ENCODE data around the gene RPL10. TPM values are rescaled to one million over a fixed set of nuclear protein-coding genes. Genes with fewer than 3 reads are reported as not detected.
A peak's percentile ranks its signal among the peaks of the same experiment; 100 is the strongest.

The RPL10 gene
- polyA plus RNA-seq, 2 donors: 2,998 to 4,750 TPM

DNA sequence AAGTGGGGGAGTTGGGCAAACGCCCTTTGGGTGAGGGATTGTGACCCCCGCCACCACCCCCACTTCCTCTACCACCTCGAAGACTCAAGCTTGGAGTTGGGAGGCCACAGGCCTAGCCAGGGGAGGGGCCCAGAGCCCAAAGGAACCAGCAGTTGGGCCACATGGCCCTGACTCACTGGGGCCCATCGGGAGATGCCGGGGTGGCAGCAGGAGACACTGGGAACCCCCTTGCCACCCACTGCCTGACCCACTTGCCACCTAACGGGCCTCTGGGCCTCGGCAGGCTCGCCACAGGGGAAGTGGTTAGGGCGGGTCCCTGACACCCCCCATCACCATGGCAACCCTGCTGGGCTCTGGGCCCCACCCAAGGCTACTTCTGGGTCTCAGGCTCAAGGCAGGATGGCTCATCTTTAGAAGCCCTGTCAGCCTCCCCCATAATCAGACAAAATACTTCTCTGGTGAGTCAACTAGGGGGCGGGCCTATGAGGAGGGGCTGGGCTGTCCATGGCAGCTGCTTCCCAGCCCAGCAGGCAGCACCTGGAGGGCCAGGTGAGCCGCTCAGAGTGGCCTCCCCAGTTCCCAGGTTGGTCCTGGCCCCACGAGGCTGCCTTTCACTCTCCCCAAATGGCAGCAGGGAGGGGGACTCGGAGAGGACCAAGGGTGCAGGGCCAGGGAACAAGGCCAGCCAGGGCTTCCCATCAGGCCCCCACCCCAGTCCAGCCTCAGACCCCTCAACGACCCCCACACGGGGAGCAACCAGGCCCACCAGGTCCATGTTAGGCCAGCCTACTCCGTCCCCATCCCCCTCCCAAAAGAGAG, 29.3 kb upstream of the RPL10 start:
- H3K4me1 ChIP-seq (ENCODE audit: control insufficient read depth in 2 of 2, insufficient read depth in 2 of 2, low read length in 1 of 2): peaks cover 0 to 14% of the 10 kb centered on the region in 2 donors
- peaks cover 0 to 6% of the 10 kb centered on the region in 2 donors for H3K9me3 ChIP-seq (ENCODE audit: control insufficient read depth in 2 of 2, insufficient read depth in 1 of 2, low read depth in 1 of 2, low read length in 1 of 2)
- WGBS, 2 donors: 4 to 27% methylated on average over 15 to 16 of the region's 16 CpGs
- no peaks in the 10 kb centered on the region for H3K27me3 ChIP-seq (ENCODE audit: control insufficient read depth in 1 of 2, insufficient read depth in 2 of 2, low read length in 2 of 2)
- H3K27ac ChIP-seq (ENCODE audit: low read depth in 2 of 2, low read length in 1 of 2): peak overlapping the region; percentile 86 to 94
- H3K36me3 ChIP-seq (ENCODE audit: control insufficient read depth in 2 of 2, insufficient read depth in 2 of 2, low read length in 1 of 2): peaks cover 0 to 40% of the 10 kb centered on the region in 2 donors
- peak overlapping the region; percentile 46 to 57 for H3K4me3 ChIP-seq (ENCODE audit: low read depth in 1 of 2, low read length in 2 of 2)

DNA sequence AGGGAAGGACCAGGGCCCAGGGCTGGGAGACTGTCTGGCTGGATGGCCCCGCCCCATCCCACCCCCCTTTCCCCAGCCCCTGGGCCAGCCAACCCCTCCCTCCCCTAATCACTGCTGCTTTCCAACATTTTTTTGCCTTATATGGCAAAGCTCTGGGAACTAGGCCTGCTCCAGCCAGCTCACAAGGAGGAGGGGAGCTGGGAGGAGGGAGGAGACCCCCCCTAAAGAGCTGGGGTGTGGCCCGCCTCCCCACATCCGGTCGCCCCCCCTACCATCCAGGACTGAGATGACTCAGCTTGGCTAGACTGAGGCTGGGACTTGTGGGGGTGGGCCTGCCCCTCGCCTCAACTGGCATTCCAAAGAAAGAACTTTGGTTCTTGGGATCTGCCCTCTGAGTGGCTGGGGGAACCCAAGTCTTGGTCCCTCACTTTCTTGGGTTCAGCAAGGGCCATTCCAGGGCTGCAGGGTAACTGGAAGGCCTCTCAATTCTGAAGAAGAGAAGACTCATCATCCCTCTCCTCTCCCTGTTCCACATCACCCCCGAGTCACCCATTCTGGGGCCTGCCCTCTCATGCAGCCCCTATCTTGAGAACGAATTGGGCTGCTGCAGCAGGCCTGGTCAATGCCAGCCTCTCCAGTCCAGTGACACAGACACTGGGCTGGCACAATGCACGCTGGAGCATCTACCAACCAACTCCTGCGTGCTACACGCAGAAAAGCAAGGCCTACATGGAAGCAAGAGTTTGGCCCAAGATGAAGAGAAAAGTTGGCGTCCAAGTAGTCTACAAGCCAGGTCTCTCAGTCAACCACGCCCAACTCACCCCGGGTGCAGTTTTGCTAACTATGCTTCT, 28.5 kb upstream of the RPL10 start:
- Histone ChIP-seq H3K9me3 (ENCODE audit: control insufficient read depth in 2 of 2, insufficient read depth in 1 of 2, low read depth in 1 of 2, low read length in 1 of 2) (peaks cover 0 to 6% of the 10 kb centered on the region in 2 donors), H3K27me3 (ENCODE audit: control insufficient read depth in 1 of 2, insufficient read depth in 2 of 2, low read length in 2 of 2) (no peaks in the 10 kb centered on the region), H3K4me3 (ENCODE audit: low read depth in 1 of 2, low read length in 2 of 2) (peak overlapping the region; percentile 57 to 75), H3K4me1 (ENCODE audit: control insufficient read depth in 2 of 2, insufficient read depth in 2 of 2, low read length in 1 of 2) (peaks cover 0 to 14% of the 10 kb centered on the region in 2 donors), H3K27ac (ENCODE audit: low read depth in 2 of 2, low read length in 1 of 2) (peak overlapping the region; percentile 90 to 94), H3K36me3 (ENCODE audit: control insufficient read depth in 2 of 2, insufficient read depth in 2 of 2, low read length in 1 of 2) (peaks cover 0 to 32% of the 10 kb centered on the region in 2 donors)
- 3 to 37% methylated on average over 13 of the region's 13 CpGs for WGBS, 2 donors

DNA sequence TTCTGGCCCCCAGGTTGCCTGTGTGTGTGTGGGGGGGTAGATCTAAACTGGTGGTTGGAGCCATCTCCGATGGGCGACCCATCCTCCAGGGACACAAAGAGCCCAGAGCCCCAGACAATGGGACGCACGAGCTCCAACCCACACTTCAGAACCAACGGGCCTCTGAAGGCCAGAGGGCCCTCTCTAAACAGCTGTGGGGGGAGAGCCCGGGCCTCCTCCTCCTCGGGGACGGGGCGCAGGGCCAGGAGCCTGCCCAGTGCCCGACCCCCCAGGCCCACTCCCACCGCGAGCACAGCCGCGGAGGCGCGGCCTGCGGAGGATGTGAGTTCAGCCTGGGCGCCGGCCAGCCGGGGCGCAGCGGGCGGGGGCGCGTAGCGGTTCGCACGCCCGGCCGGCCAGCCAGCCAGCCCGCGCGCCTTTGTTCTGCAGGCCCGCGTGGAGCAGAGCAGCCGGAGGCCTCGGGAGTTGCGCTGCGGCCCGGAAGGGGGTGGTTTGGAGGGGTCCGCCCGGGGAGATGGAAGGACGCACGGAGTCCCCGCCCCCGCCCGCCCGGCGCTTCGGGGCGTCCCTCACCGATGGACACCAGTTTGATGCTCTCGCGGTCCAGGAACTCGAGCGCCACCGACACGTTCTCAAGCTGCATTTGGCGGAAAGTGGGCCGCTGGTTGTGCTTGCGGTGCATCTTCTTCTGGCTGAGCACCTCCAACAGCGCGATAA, 27.7 kb upstream of the RPL10 start:
- Histone ChIP-seq H3K27ac (ENCODE audit: low read depth in 2 of 2, low read length in 1 of 2) (peak overlapping the region; percentile 90 to 94), H3K9me3 (ENCODE audit: control insufficient read depth in 2 of 2, insufficient read depth in 1 of 2, low read depth in 1 of 2, low read length in 1 of 2) (peaks cover 0 to 8% of the 10 kb centered on the region in 2 donors), H3K36me3 (ENCODE audit: control insufficient read depth in 2 of 2, insufficient read depth in 2 of 2, low read length in 1 of 2) (peaks cover 0 to 25% of the 10 kb centered on the region in 2 donors), H3K4me1 (ENCODE audit: control insufficient read depth in 2 of 2, insufficient read depth in 2 of 2, low read length in 1 of 2) (peaks cover 0 to 14% of the 10 kb centered on the region in 2 donors), H3K4me3 (ENCODE audit: low read depth in 1 of 2, low read length in 2 of 2) (peak overlapping the region; percentile 57 to 75), H3K27me3 (ENCODE audit: control insufficient read depth in 1 of 2, insufficient read depth in 2 of 2, low read length in 2 of 2) (no peaks in the 10 kb centered on the region)
- WGBS, 2 donors: 0 to 18% methylated on average over 61 to 63 of the region's 63 CpGs

DNA sequence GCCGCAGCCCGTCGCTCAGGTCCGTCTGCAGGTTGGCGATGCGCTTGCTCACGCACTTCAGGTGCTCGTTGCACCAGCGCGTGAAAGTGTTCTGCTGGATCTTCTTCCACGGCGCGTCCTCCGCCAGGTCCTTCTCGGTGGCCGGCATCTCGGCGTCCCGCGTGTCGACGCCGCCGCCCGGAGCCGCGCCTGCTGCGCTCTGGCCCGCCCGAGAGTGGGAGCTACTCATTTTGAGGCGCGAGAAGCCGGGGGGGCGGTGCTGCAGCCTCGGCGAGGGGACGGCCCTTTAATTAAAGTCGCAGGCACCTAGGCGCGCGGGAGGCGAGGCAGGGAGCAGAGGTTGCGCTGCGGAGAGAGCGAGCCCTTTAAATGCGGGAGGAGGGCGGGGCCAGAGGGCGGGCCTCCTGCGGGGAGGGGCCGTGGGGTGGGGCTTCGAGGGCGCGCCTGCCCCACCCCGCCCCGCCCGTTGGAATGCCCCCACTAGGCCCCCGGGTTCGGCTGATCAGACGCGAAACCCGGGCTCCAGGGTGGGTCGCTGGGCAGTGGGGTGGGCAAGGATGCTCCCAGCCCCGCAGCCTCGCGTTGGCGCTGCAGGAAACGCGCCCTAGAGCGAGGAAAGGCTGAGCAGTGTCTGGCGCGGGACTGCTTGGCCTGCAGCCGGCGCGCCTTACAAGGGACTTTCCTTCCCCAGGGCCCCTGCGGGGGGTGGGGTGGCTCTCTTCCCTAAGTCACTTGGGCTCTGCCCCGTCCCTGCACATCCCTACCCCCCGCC, 27.0 kb upstream of the RPL10 start:
- 0 to 20% methylated on average over 54 to 77 of the region's 77 CpGs for WGBS, 2 donors
- no peaks in the 10 kb centered on the region for H3K27me3 ChIP-seq (ENCODE audit: control insufficient read depth in 1 of 2, insufficient read depth in 2 of 2, low read length in 2 of 2)
- peak overlapping the region; percentile 90 to 94 for H3K27ac ChIP-seq (ENCODE audit: low read depth in 2 of 2, low read length in 1 of 2)
- H3K9me3 ChIP-seq (ENCODE audit: control insufficient read depth in 2 of 2, insufficient read depth in 1 of 2, low read depth in 1 of 2, low read length in 1 of 2): peaks cover 0 to 8% of the 10 kb centered on the region in 2 donors
- H3K36me3 ChIP-seq (ENCODE audit: control insufficient read depth in 2 of 2, insufficient read depth in 2 of 2, low read length in 1 of 2): peaks cover 0 to 19% of the 10 kb centered on the region in 2 donors
- H3K4me3 ChIP-seq (ENCODE audit: low read depth in 1 of 2, low read length in 2 of 2): peak overlapping the region; percentile 57 to 75
- peaks cover 0 to 14% of the 10 kb centered on the region in 2 donors for H3K4me1 ChIP-seq (ENCODE audit: control insufficient read depth in 2 of 2, insufficient read depth in 2 of 2, low read length in 1 of 2)

DNA sequence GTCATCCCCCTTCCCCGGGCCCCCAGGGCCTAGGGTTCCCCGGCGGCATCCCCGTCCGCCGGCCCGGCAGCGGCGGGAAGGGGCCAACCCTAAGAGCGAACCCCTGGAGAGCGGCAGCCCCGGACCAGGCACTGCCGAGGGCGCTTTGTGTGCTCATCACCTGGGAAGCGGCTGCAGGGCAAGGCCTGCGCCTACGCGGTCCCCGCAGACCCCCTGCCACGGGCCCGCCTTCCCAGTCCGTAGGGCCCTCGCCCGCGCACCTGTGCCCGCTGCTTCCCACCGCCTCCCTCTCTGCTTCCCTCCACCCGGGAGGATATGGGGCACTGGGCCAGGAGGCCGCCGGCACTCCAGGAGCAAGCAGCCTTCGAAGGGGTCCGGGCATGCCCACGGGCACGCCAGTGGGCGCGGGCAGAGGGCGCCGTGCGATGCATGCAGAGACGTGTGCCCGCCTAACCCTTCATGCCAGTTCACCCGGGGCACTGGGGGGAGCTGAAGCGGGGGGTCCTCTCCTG, 26.3 kb upstream of the RPL10 start:
- H3K27me3 ChIP-seq (ENCODE audit: control insufficient read depth in 1 of 2, insufficient read depth in 2 of 2, low read length in 2 of 2): no peaks in the 10 kb centered on the region
- peak overlapping the region; percentile 36 to 58 for H3K4me3 ChIP-seq (ENCODE audit: low read depth in 1 of 2, low read length in 2 of 2)
- peaks cover 0 to 13% of the 10 kb centered on the region in 2 donors for H3K36me3 ChIP-seq (ENCODE audit: control insufficient read depth in 2 of 2, insufficient read depth in 2 of 2, low read length in 1 of 2)
- 4 to 28% methylated on average over 23 to 43 of the region's 43 CpGs for WGBS, 2 donors
- peaks cover 0 to 8% of the 10 kb centered on the region in 2 donors for H3K9me3 ChIP-seq (ENCODE audit: control insufficient read depth in 2 of 2, insufficient read depth in 1 of 2, low read depth in 1 of 2, low read length in 1 of 2)
- peaks cover 0 to 14% of the 10 kb centered on the region in 2 donors for H3K4me1 ChIP-seq (ENCODE audit: control insufficient read depth in 2 of 2, insufficient read depth in 2 of 2, low read length in 1 of 2)
- peak overlapping the region; percentile 45 to 94 for H3K27ac ChIP-seq (ENCODE audit: low read depth in 2 of 2, low read length in 1 of 2)

DNA sequence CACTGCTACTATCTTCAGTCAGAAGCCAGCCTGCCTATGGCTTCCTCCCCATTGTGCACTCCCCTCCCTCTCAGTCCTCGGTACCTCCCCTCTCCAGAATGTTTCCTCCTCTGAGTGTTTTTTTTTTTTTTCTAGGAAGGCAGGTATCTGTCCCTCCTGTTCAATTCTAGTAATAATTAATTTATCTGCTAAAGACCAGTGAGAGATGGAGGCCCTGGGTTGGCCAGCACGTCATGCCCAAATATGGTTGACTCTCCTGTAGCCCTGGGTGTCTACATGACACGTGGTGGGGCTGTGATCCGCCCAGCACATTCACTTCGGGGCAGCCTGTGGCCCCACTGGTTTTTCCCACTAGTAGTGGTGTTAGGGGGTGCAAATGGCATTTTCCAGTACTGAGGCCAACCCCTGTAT, 25.6 kb upstream of the RPL10 start:
- Histone ChIP-seq H3K36me3 (ENCODE audit: control insufficient read depth in 2 of 2, insufficient read depth in 2 of 2, low read length in 1 of 2) (peaks cover 0 to 6% of the 10 kb centered on the region in 2 donors), H3K4me1 (ENCODE audit: control insufficient read depth in 2 of 2, insufficient read depth in 2 of 2, low read length in 1 of 2) (peaks cover 0 to 12% of the 10 kb centered on the region in 2 donors), H3K27me3 (ENCODE audit: control insufficient read depth in 1 of 2, insufficient read depth in 2 of 2, low read length in 2 of 2) (no peaks in the 10 kb centered on the region), H3K27ac (ENCODE audit: low read depth in 2 of 2, low read length in 1 of 2) (peak overlapping the region; percentile 88 to 92), H3K4me3 (ENCODE audit: low read depth in 1 of 2, low read length in 2 of 2) (peak overlapping the region; percentile 36 to 58), H3K9me3 (ENCODE audit: control insufficient read depth in 2 of 2, insufficient read depth in 1 of 2, low read depth in 1 of 2, low read length in 1 of 2) (peaks cover 0 to 8% of the 10 kb centered on the region in 2 donors)
- 10 to 30% methylated on average over 5 of the region's 5 CpGs for WGBS, 2 donors

DNA sequence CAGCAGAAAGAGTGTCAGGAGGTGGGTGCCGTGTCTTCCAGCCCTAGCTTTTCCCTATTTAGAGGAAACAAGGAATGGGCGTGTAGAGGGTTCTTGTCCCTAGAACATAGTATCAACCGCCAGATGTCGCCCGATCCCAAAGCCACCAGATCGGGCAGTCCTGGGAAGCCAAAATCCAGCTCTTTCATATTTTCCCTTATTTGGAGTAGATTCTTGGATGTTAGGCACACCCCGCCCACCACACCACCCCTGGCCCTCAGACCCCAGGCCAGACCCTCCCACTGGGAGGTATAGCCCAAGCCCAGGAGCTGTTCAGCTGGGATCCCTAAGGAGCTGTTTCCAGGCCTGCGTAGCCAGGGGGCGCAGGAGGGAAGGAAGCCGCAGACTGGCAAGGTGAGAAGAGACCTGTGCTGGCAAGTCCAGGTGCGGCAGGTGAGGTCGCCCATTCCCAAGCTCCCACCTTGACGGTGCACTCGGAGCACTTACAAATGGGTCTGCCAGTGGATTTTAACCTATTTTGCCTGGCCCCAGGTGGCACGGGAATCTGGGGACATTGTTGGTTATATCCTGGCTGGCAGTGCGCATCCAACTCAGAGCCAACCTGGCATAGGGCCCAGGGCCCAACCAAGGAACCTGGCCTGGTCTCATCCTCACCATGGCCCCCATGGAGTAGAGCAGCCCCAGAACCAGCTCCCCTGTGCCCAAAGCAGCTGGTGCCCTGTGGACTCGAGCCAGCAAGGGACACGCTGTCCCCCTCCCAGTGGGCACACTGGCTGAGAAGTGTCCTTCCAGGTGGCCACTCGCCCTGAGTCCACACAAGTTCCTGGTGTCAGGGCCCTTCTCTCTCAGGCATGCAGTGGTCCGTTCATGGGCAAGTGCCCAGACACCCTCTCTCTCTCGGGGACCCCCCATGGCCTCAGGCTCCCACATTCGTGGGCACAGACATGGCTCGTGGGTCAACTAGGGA, 24.6 kb upstream of the RPL10 start:
- Histone ChIP-seq H3K4me1 (ENCODE audit: control insufficient read depth in 2 of 2, insufficient read depth in 2 of 2, low read length in 1 of 2) (peaks cover 0 to 4% of the 10 kb centered on the region in 2 donors), H3K4me3 (ENCODE audit: low read depth in 1 of 2, low read length in 2 of 2) (peak overlapping the region; percentile 43 to 51), H3K27ac (ENCODE audit: low read depth in 2 of 2, low read length in 1 of 2) (peak overlapping the region; percentile 88 to 92), H3K9me3 (ENCODE audit: control insufficient read depth in 2 of 2, insufficient read depth in 1 of 2, low read depth in 1 of 2, low read length in 1 of 2) (peaks cover 0 to 8% of the 10 kb centered on the region in 2 donors), H3K27me3 (ENCODE audit: control insufficient read depth in 1 of 2, insufficient read depth in 2 of 2, low read length in 2 of 2) (no peaks in the 10 kb centered on the region), H3K36me3 (ENCODE audit: control insufficient read depth in 2 of 2, insufficient read depth in 2 of 2, low read length in 1 of 2) (no peaks in the 10 kb centered on the region)
- 5 to 40% methylated on average over 23 of the region's 23 CpGs for WGBS, 2 donors

All from esophagus (tissue), 2 donors.